Islet of Langerhans (tissue), 1 donor: Measurements from ENCODE around the gene PRKCB.

Experiments
- FAIRE-seq: peaks from one replicate; lab custom pipeline; 2011; peaks lifted over from hg19 to GRCh38; lab: Jason Lieb, UNC

Gene PRKCB

GRCh38 chr16:23866621-23867020, 30.8 kb downstream of the PRKCB start:
- FAIRE-seq = no peak

GRCh38 chr16:23867566-23867965, 31.8 kb downstream of the PRKCB start:
- no peak for FAIRE-seq

GRCh38 chr16:23868136-23868535, 32.4 kb downstream of the PRKCB start:
- FAIRE-seq = no peak

GRCh38 chr16:23869052-23869451, 33.3 kb downstream of the PRKCB start:
- no peak for FAIRE-seq

DNA sequence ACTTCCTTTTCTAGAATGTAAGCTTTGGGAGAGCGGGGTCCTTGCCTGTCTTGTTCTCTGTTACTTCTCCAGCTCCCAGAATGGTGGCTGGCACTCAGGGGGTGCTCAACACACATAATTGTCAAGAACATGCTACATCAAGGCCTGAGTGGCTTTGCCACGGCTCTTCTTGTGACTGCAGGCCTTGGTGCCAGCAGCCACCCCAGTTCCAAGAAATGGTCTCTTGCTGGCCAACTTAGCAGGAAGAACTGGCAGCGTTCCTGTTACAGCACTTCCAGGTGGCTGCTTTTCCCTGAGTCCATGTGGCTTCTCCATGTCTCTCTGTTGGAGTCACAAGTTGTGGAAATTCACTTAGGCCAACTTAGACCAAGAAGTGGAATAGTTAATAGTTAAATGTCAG, 36.1 kb downstream of the PRKCB start:
- no peak for FAIRE-seq

DNA sequence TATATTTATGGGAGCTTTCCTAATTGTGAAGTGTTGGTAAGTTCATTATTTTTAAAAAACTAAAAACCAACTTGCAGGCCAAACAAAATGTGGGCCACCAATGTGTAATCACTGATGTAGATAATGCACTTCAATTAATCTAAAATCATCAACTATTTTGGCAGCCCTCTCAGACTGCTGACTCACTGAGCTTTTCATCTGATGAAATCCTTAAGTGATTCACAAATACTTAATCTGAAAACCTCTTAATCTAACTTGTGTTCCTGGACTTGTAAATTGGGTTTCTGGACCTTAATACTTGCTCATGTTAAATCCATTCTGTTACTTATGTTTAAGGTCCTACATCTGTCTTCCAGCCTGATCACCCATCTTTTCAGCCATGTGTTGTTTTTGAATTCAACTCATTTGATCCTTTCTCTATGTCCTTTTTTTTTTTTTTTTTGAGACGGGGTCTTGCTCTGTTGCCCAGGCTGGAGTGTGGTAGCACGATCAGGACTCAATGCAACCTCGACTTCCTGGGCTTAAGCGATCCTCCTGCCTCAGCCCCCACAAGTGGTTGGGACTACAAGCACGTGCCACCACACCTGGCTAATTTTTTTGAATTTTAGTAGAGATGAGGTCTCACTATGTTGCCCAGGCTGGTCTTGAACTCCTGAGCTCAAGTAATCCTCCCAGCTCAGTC, 39.0 kb downstream of the PRKCB start:
- no peak for FAIRE-seq

- FAIRE-seq = no peak
Observed at GRCh38 chr16:23876256-23876896, 40.6 kb downstream of the PRKCB start.

- no peak for FAIRE-seq
Observed at GRCh38 chr16:23877107-23878070, 41.6 kb downstream of the PRKCB start.

DNA sequence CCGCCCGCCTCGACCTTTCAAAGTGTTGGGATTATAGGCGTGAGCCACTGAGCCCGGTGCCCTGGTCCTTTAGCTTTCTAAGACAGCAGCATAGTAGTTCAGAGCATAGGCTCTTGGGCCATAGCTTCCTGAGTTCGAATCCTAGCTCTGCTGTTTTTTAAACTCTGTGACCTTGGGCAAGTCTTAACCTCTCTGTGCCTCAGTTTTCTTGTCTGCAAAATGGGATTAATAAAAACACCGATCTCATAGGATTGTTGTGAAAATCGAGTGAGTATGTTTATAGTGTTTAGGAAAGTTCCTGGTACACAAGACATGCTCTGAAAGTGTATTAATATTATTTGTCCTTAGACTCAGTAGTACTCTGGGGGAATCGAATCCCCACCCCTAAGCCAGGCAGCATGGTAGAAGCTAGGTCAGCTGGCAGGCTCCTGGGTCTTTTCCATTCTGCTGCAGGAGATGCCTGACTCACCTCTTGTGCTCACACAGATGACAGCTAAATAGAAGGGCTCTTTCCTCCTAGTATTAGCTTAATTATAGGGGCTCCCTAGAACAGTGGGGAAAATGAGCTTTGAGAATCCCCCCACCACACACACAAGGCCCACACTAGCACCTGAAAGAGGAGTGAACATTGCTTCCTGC, 44.1 kb downstream of the PRKCB start:
- FAIRE-seq = no peak

DNA sequence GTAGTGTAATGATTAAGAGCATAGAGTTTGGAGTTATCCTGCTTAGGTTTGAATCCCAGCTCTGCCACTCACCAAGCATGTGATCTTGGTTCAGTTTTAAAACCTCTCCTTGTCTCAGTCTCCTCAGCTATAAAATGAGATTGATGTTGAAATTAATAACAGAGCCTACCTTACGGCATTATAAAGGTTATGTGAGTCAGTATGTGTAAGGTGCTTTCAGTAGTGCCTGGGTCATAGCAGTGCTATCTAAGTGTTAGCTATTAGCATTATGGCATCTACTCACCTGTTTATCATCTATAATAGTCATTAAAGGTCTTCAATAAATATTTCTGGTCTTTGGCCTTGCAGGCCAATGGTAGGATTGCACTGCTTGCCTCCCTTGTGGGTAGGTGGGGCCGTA, 53.4 kb downstream of the PRKCB start:
- no peak for FAIRE-seq

DNA sequence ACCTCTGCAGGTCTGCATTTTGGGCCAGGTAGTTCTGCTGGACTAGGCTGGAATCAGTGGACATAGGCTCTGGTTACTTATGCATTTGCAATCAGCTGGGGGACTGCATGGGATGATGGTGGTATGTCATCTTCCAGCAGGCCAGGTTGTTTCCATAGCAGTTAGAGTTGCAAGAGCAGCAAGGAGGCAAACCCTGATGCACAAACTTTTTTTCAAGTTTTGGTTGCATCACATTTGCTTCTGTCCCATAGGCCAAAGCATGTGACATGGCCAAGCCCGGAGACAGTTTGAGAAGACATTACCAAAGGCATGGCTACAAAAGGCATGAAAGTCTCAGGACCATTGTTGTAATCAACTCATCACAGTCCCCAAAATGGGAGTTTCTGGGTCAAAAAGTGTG, 58.2 kb downstream of the PRKCB start:
- FAIRE-seq = no peak

DNA sequence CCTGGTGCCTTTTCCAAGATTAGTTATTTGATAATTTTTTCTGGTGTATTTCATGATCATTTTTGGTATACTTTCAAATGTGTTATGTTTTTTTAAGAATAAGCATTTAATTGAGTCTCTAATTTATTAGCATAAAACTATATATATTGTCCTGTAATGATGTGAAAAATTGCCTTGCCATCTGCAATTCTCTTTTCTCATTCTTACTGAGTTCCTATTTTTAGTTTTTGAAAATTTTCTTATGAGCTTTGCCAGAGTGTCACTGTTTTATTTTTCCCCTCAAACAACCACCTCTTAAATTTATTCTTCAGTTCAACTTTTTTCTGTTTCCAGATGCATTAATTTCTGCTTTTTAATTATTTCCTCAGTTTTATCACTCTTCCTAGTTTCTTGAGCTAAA, 59.3 kb downstream of the PRKCB start:
- FAIRE-seq = no peak

DNA sequence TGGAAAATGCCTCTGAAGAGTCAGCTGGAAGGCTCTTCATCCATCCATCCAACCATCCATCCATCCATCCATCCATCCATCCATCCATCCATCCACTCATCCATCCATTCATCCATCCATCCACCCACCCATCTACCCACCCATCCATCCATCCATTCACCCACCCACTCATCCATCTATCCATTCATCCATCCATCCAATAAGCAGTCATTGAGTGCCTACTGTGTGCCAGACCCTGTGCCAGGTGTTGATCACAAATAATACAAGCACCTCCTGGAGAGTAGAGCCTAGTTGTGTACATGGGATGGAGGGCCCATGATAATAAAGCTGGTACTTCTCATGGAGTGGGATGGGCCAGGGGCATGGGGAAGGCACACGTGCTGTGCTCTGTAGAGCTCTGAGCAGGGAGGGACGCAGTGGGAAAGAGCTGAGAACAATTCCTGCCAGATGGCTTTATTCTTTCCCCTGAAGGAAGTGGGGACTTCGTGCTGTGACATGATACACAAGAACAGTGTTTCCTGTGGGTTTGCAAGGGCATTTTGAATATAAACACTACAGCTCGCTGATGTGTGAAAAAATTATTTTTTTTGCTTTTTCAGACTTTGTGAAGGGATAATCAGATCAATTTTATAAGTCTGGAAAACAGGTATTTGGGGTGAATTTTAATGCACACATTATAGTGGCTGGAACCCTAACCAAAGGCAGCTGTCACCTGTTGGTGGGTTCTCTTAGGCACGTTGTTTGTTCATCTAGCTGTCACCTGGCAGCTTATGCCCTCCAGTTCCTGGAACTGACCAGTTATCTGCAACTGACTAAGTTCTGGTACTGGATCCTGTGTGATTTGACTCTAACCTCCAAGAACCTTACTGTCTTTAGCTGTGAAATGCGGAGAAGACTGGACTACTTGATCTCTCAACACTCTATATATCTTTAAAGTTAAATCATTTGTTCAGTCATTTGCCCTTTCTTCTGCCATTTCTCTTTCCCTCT, 61.3 kb downstream of the PRKCB start:
- FAIRE-seq = no peak

DNA sequence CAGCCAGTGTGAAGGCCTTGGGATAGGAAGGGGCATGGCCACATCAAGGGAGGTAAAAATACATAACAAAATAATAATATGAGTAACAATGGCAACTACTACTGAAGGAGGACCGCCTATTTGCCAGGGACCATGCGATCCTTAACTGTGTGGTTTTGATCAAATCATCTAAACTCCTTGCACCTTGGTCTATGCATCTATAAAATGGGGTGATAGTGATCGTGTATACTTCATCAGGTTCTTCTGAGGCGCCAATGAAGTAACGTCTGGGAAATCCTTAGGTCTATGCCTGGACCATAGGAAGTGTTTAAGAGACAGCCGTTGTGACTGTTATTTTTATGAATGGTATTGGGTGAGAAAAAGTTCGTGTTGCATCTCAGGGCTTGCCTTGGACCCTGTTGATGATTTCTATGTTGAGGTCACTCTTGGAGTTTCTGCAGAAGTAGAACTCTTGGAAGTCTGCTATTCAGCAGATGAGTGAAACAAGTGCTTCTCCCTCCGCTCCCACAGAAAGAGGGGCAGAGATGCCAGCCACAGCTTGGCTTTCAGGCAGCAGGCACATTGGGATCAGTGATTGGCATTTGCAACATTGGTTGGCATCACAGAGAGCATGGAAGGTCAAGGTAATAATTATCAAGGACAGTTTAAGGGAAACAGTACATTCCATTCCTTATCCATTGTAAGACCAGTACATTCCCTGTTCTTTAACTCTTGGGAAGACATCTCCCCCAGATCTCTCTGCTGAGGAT, 63.1 kb downstream of the PRKCB start:
- FAIRE-seq = no peak

- no peak for FAIRE-seq
Observed at GRCh38 chr16:23899869-23900268, 64.1 kb downstream of the PRKCB start.

GRCh38 chr16:23900480-23901177, 64.8 kb downstream of the PRKCB start:
- no peak for FAIRE-seq

DNA sequence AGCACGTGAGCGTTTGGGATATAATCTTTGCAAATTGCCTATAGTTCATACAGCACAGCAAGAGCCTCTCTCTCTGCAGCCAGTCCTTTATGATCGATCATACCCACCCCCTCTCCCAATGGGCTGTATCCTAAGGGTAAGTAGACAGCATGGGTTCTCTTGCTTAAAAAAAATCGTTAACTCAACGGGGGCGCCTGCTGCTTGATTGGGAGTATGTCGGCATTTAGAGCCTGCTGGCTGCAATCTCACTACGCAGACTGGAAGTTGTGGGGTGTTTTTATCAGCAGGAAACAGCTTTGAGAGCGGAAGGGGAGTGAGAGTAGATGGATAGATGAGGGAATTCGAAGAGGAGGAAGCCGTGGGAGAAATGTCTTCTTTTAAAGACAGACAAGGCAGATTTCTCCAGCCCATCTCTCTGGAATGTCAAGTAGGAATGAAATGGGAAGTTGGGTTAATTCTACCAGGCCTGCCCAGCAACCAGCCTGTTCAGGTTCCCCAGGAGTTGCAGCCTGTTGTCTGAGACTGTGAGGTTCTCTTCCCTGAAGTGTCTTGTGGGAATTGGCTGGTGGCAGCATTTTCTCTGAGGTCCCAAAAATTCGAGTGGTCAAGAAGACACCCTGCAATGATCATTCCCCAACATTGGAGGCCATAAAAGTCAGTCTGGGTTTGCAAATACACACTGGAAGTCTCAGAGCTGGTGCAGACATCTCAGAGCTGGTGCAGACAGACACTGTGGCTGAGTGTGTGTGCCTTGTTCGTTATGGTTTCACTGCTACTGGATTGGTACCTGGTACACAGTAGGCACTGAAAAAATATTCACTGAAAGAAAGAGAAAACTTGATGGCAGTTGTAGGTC, 65.6 kb downstream of the PRKCB start:
- FAIRE-seq = no peak

DNA sequence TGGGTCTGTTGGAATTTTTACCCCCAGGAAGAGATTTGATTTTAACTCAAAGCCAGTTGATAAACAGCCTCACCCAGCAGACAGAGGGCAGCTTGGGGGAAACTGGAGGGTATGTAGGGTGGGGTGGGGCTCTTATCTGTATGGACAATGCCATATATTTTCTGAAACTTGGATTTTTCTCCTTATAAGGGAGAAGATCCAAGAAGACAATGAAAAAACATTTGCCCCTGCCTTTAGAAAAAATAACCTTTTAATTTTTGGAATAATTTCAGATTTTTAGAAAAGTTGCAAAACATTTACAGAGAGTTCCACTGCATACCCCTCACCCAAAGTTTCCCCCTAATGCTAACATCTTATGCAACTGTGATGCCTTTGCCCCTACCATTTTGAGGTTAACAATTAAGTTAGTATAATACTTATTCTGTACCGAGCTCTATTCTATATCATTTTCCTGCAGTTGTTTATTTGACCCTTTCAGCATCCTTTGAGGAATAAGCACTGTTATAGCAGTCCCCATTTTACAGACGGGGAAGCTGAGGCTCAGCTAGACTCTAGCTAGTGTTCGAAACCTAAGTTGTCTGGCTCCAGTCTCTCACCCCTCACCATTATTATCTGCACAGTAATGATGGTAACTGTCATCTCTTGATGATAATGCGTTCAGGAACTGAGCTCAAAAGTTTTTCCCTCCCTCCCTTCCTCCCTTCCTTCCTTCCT, 66.4 kb downstream of the PRKCB start:
- FAIRE-seq = no peak
